IMR-90 (cell line): ENCODE results near the gene EZR. TPM values are rescaled to one million over a fixed set of nuclear protein-coding genes. Genes with fewer than 3 reads are reported as not detected.

Experiments used
- ATAC-seq: fragments of 200-7000 bp; cut with Tn5 transposase; 2 replicates; pipeline ENCODE4 v1.9.1; 2020; ENCODE audit warnings: low read depth, mild to moderate bottlenecking, moderate library complexity
- BruUV-seq: library from RNA; stranded (reverse); fragments of 400-500 nt; replicated peaks from 2 replicates; lab custom pipeline; 2021; lab: Mats Ljungman, UMichigan
- CTCF ChIA-PET: fragments of 300-600 bp; formaldehyde crosslinking; extraction: SDS; loops from one replicate; lab custom pipeline; 2021; ENCODE audit warnings: antibody characterized with exemption; lab: Yijun Ruan, JAX
- POLR2A ChIA-PET: fragments of 300-600 bp; sonication (Branson Sonifier 250); formaldehyde crosslinking; loops from one replicate; lab custom pipeline; 2022; ENCODE audit warnings: antibody characterized with exemption; ENCODE audit not compliant: unreplicated experiment; lab: Charles Lee
- DNase-seq: peaks from one replicate; pipeline ENCODE4 v3.0.0; 2013
- H2AFZ ChIP-seq: replicated peaks from 2 replicates; pipeline ENCODE3; 2013; ENCODE audit warnings: low read length, mild to moderate bottlenecking; ENCODE audit not compliant: poor library complexity
- H2AK5ac ChIP-seq: 2 replicates; pipeline ENCODE4 v1.6.1; 2013; ENCODE audit warnings: low read depth, low read length, inconsistent platforms
- H2AK9ac ChIP-seq: replicated peaks from 2 replicates; pipeline ENCODE3; 2013; ENCODE audit warnings: mild to moderate bottlenecking, low read depth, low read length, moderate library complexity; ENCODE audit not compliant: poor library complexity
- H2BK120ac ChIP-seq: 2 replicates; pipeline ENCODE4 v1.6.1; 2013; ENCODE audit warnings: low read depth, low read length, inconsistent platforms
- H2BK15ac ChIP-seq: 3 replicates; pipeline ENCODE4 v1.6.1; 2013; ENCODE audit warnings: low read depth, low read length, inconsistent platforms
- H2BK20ac ChIP-seq: 2 replicates; pipeline ENCODE4 v1.6.1; 2013; ENCODE audit warnings: low read depth, mild to moderate bottlenecking, inconsistent platforms, low read length, moderate library complexity
- H2BK5ac ChIP-seq: 2 replicates; pipeline ENCODE4 v1.6.1; 2013; ENCODE audit warnings: mild to moderate bottlenecking, low read depth, low read length, inconsistent platforms; ENCODE audit not compliant: poor library complexity, severe bottlenecking
- H3K14ac ChIP-seq: replicated peaks from 2 replicates; pipeline ENCODE4 v1.6.1; 2013; ENCODE audit warnings: low read depth, low read length, inconsistent platforms
- H3K18ac ChIP-seq: 2 replicates; pipeline ENCODE4 v1.6.1; 2013; ENCODE audit warnings: low read depth, low read length, control low read depth
- H3K23ac ChIP-seq: 2 replicates; pipeline ENCODE4 v1.6.1; 2013; ENCODE audit warnings: low read depth, low read length, inconsistent platforms
- H3K27ac ChIP-seq: 2 replicates; pipeline ENCODE4 v1.5.1; 2013; ENCODE audit warnings: mild to moderate bottlenecking, control low read depth, low read length; ENCODE audit not compliant: insufficient read depth
- H3K27me3 ChIP-seq: 2 replicates; pipeline ENCODE4 v1.6.1; 2013; ENCODE audit warnings: low read length; ENCODE audit not compliant: control insufficient read depth, insufficient read depth
- H3K36me3 ChIP-seq: 2 replicates; pipeline ENCODE4 v1.6.1; 2013; ENCODE audit warnings: low read length, mixed read lengths; ENCODE audit not compliant: control insufficient read depth, insufficient read depth
- H3K4ac ChIP-seq: 2 replicates; pipeline ENCODE4 v1.6.1; 2013; ENCODE audit warnings: low read depth, low read length, inconsistent platforms
- H3K4me1 ChIP-seq: 2 replicates; pipeline ENCODE4 v1.6.1; 2013; ENCODE audit warnings: low read length, mixed read lengths; ENCODE audit not compliant: control insufficient read depth, insufficient read depth
- H3K4me2 ChIP-seq: 2 replicates; pipeline ENCODE4 v1.6.1; 2013; ENCODE audit warnings: low read depth, mild to moderate bottlenecking, control low read depth, low read length, moderate library complexity
- H3K4me3 ChIP-seq: 2 replicates; pipeline ENCODE4 v1.5.1; 2013; ENCODE audit warnings: low read depth, mild to moderate bottlenecking, control low read depth, low read length, moderate library complexity; ENCODE audit not compliant: insufficient read depth
- H3K56ac ChIP-seq: 2 replicates; pipeline ENCODE4 v1.6.1; 2013; ENCODE audit warnings: low read length, inconsistent platforms; ENCODE audit not compliant: insufficient read depth; ENCODE audit errors: extremely low read depth
- H3K79me1 ChIP-seq, 2 experiments: 2 replicates each; pipeline ENCODE4 v1.6.1; 2013; ENCODE audit warnings: low read length in 2 of 2, inconsistent platforms in 1 of 2, low read depth in 1 of 2
- H3K9ac ChIP-seq: 2 replicates; pipeline ENCODE4 v1.6.1; 2013; ENCODE audit warnings: low read depth, low read length, control low read depth
- H3K9me1 ChIP-seq: 2 replicates; pipeline ENCODE4 v1.6.1; 2013; ENCODE audit warnings: low read length, inconsistent platforms; ENCODE audit not compliant: insufficient read depth
- H3K9me3 ChIP-seq: 2 replicates; pipeline ENCODE4 v1.6.1; 2013; ENCODE audit warnings: low read length; ENCODE audit not compliant: control insufficient read depth, insufficient read depth
- H4K20me1 ChIP-seq: 2 replicates; pipeline ENCODE4 v1.6.1; 2013; ENCODE audit warnings: low read length, inconsistent platforms; ENCODE audit not compliant: insufficient read depth
- H4K5ac ChIP-seq: 2 replicates; pipeline ENCODE4 v1.6.1; 2013; ENCODE audit warnings: mild to moderate bottlenecking, low read depth, low read length, control low read depth
- H4K8ac ChIP-seq, 2 experiments: 2 replicates each; pipeline ENCODE4 v1.6.1; 2013; ENCODE audit warnings: low read depth in 2 of 2, low read length in 2 of 2, control low read depth in 1 of 2, inconsistent platforms in 1 of 2
- H4K91ac ChIP-seq: 2 replicates; pipeline ENCODE4 v1.6.1; 2013; ENCODE audit warnings: low read depth, low read length, inconsistent platforms; ENCODE audit not compliant: insufficient read depth
- BHLHE40 ChIP-seq: fragments of 150-350 bp; IDR thresholded peaks from 2 replicates; pipeline ENCODE4 v1.6.1; 2016; ENCODE audit warnings: mild to moderate bottlenecking, low read depth, low read length
- CEBPB ChIP-seq: IDR thresholded peaks from 2 replicates; pipeline ENCODE4 v1.6.1; 2012; ENCODE audit warnings: low read depth, low read length, improper control_type of control experiment
- CHD1 ChIP-seq: IDR thresholded peaks from 2 replicates; pipeline ENCODE4 v1.6.1; 2012; ENCODE audit warnings: low read depth, low read length, improper control_type of control experiment
- MAFK ChIP-seq: IDR thresholded peaks from 2 replicates; pipeline ENCODE4 v1.6.1; 2012; ENCODE audit warnings: low read depth, low read length, improper control_type of control experiment
- MAZ ChIP-seq: IDR thresholded peaks from 2 replicates; pipeline ENCODE4 v1.6.1; 2012; ENCODE audit warnings: low read depth, mild to moderate bottlenecking, low read length, improper control_type of control experiment, moderate library complexity, borderline replicate concordance
- MXI1 ChIP-seq: IDR thresholded peaks from 2 replicates; pipeline ENCODE4 v1.6.1; 2012; ENCODE audit warnings: low read depth, mild to moderate bottlenecking, low read length, moderate library complexity, borderline replicate concordance
- NFE2L2 ChIP-seq: fragments of 150-350 bp; IDR thresholded peaks from 2 replicates; pipeline ENCODE4 v1.6.1; 2016; ENCODE audit warnings: low read depth, mild to moderate bottlenecking, low read length
- POLR2A ChIP-seq: IDR thresholded peaks from 2 replicates; pipeline ENCODE4 v1.6.1; 2012; ENCODE audit warnings: mild to moderate bottlenecking, low read depth, low read length
- SMC3 ChIP-seq: fragments of 150-350 bp; IDR thresholded peaks from 2 replicates; pipeline ENCODE4 v1.6.1; 2016; ENCODE audit warnings: low read depth, mild to moderate bottlenecking, antibody characterized with exemption, low read length, moderate library complexity
- WGBS, 2 experiments: methylation state at CpG; one replicate each; pipeline versions ENCODE4 v1.1.5 to v1.1.7; 2013; ENCODE audit warnings: missing lambda C conversion rate in 2 of 2; ENCODE audit not compliant: insufficient read length in 1 of 2; ENCODE audit errors: extremely low coverage in 2 of 2; 5-methylcytosine and 5-hydroxymethylcytosine counted together
- dilution Hi-C: fragments of 300-500 bp; cut with HindIII; formaldehyde crosslinking; loops from one replicate; pipeline ENCODE4 v1.14.3; 2018; ENCODE audit warnings: low sequenced_read_pairs; ENCODE audit not compliant: unreplicated experiment
- in situ Hi-C: fragments of 300-500 bp; cut with MboI; formaldehyde crosslinking; loops from 3 replicates; pipeline ENCODE4 v1.14.3; 2019; ENCODE audit warnings: low sequenced_read_pairs, inconsistent platforms, mixed read lengths
- intact Hi-C: fragments of 100-400 bp; cut with micrococcal nuclease; formaldehyde crosslinking; loops from 2 replicates; pipeline ENCODE4 v1.10.0; 2022
- polyA plus RNA-seq, 3 experiments: library from polyadenylated mRNA; depleted of rRNA; stranded (reverse); fragments of >200 nt; gene quantifications; 2 replicates each; pipeline ENCODE4 v1.2.3, GENCODE V29; 2012; ENCODE audit warnings: low replicate concordance in 1 of 3
- total RNA-seq: library from RNA; depleted of rRNA; stranded (reverse); fragments of >200 nt; gene quantifications from 2 replicates; pipeline ENCODE4 v1.2.3, GENCODE V29; 2012
- TF ChIP-seq, protein P1 (sequence below): fragments of 150-350 bp; IDR thresholded peaks from 2 replicates; pipeline ENCODE4 v1.6.1; 2017; ENCODE audit warnings: mild to moderate bottlenecking, antibody characterized with exemption, low read length, low read depth

Gene EZR
- total and polyA plus RNA-seq, 2 of the 4 experiments (the other 2 are of a cell fraction) = 83.8 to 145 TPM

DNA sequence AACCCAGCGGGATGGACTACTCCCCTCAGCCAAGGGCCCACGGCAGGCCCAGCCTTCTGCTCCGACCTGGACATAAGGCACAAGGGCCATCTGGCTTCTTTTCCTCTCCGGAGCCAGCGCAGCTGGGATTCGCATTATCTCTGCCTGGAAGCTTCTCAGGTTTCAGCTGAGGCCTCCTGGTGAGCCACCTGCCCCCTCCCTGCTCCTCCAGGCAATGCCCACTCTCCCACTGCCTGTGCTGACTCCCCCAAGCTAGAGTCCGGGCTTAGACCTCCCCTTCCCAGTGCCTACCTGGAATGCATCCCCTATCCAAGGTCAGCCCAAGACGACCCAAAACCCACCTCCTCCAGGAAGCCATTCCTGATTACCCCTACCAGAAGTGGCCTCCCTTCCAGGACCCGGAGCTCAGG lies 60.7 kb downstream of the EZR start:
- no peak overlapping the region for H3K23ac ChIP-seq
- ATAC-seq = peak; percentile 57
- H3K9ac ChIP-seq = no peak overlapping the region
- H3K79me1 ChIP-seq = no peaks in the 10 kb centered on the region
- no peaks in the 10 kb centered on the region for H3K36me3 ChIP-seq
- H3K4ac ChIP-seq = no peak overlapping the region
- H3K14ac ChIP-seq = no peak overlapping the region
- CTCF ChIA-PET = no interaction called here
- no peak overlapping the region for H3K4me3 ChIP-seq
- peak; percentile 45 for DNase-seq
- no peak overlapping the region for H4K8ac ChIP-seq
- intact Hi-C loops (no loop called here), in situ Hi-C loops (no loop called here), dilution Hi-C loops (no loop called here)
- 30% methylated on average over 2 of the region's 9 CpGs; no CpG with 5 or more reads in 1 of the 2 experiments for WGBS, 2 experiments
- no peak overlapping the region for H4K5ac ChIP-seq
- no peak overlapping the region for H2BK15ac ChIP-seq
- no peaks in the 10 kb centered on the region; the same call in 1 of the 2 replicates for H3K4me1 ChIP-seq
- no peak overlapping the region for H2BK20ac ChIP-seq
- H2BK120ac ChIP-seq = no peak overlapping the region
- no peak overlapping the region for H3K27ac ChIP-seq
- no peak overlapping the region for H2BK5ac ChIP-seq
- no peaks in the 10 kb centered on the region for H3K27me3 ChIP-seq
- BruUV-seq = no TSS peak
- TF ChIP-seq, protein P1, sequence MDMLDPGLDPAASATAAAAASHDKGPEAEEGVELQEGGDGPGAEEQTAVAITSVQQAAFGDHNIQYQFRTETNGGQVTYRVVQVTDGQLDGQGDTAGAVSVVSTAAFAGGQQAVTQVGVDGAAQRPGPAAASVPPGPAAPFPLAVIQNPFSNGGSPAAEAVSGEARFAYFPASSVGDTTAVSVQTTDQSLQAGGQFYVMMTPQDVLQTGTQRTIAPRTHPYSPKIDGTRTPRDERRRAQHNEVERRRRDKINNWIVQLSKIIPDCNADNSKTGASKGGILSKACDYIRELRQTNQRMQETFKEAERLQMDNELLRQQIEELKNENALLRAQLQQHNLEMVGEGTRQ = no peak
- TF ChIP-seq MAFK (no peak), MAZ (no peak), SMC3 (no peak), CHD1 (no peak), BHLHE40 (no peak), MXI1 (no peak), POLR2A (no peak), NFE2L2 (no peak), CEBPB (no peak)
- H3K4me2 ChIP-seq = no peak overlapping the region
- no peak overlapping the region for H4K91ac ChIP-seq
- no peak overlapping the region for H2AK9ac ChIP-seq
- no peak overlapping the region for H2AK5ac ChIP-seq
- H2AFZ ChIP-seq = no peak overlapping the region
- no peaks in the 10 kb centered on the region for H3K9me3 ChIP-seq
- H4K20me1 ChIP-seq = no peaks in the 10 kb centered on the region; the same call in 1 of the 2 replicates
- H3K18ac ChIP-seq = no peak overlapping the region
- H3K9me1 ChIP-seq = peaks cover 5% of the 10 kb centered on the region; the same call in 1 of the 2 replicates
- POLR2A ChIA-PET = no interaction called here
- no peak overlapping the region for H3K56ac ChIP-seq
